ENCODE results near the gene ADAM33.

Gene ADAM33

DNA sequence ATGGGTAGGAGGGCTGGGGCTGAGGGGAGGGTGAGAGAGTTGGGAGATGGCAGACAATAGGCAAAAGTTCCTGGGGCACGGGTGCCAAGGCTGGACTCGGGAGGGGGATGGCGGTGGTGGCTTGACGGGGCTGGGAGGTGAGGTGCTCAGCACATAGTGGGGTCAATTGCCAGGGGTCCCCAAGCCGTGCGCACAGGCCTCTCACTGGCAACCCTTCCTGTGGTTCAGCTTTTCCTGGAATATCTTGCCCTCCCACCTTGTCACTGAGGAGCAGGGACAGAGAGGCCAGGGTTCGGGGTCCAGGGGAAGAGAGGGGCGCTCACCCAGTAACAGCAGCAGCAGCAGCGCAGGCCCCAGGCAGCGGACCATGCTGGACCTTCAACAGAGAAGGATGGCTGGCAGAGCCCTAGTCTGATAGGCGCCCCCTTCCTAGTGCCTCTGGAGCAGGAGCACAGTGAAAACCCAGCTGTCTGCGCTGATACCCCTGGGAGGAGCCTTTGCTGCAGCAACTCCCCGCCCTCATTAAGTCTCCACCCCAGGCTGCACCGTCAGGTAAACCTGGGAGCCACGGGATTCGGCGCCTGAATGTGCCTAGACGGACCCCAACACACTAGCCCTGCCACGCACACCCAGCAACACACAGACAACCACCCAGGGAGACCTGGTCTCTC, 18.6 kb downstream of the ADAM33 start, which contains the start of gene GFRA4:
TSS of gene GFRA4 (minus strand) at position 369 of the 671 bp plus-strand sequence. CDS start at position 369, 0 bp downstream.
- DNase-seq: no peak

DNA sequence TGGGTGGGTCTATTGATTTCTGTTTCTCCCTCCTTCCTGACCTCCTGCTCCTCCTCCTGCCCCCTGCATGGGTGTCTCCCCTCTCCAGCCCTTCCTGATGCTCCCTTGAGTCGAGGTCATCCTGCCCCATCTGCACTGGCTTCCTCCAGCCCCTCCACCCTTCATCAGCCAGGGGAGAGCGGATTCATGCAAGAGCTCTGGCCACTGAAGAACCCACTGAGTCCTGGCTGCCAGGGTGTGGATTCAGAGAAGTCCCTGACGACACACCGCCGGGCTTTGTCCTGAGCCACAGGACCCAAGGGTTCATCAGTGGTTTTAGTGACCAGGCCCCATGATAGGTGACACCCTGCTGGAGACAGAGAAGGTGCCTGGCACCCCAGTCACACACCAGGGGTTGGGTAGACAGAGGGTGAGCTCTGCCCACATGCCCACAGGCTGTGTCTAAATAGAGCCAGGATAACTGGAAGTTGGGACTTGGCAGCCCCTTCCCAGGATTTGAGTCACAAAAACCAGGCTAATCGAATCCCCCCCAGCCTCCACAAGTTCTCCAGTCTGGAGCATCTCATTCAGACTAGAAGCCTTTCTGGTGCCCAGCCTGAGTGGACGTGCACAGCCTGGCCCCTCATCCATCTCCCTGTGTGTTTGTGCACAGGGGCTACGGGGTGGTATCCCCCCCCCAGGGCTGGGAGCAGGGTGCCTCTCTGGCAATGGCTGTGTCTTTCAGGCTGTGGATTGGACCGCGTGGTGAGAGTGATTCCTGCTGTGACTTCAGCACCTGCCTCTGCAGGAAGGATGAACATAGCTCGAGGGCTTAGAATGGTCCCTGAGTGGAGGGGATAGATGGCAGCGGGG, 19.8 kb downstream of the ADAM33 start:
- DNase-seq: no peak

GRCh38 chr20:3661060-3661813, 20.6 kb downstream of the ADAM33 start:
- no peak for DNase-seq

DNA sequence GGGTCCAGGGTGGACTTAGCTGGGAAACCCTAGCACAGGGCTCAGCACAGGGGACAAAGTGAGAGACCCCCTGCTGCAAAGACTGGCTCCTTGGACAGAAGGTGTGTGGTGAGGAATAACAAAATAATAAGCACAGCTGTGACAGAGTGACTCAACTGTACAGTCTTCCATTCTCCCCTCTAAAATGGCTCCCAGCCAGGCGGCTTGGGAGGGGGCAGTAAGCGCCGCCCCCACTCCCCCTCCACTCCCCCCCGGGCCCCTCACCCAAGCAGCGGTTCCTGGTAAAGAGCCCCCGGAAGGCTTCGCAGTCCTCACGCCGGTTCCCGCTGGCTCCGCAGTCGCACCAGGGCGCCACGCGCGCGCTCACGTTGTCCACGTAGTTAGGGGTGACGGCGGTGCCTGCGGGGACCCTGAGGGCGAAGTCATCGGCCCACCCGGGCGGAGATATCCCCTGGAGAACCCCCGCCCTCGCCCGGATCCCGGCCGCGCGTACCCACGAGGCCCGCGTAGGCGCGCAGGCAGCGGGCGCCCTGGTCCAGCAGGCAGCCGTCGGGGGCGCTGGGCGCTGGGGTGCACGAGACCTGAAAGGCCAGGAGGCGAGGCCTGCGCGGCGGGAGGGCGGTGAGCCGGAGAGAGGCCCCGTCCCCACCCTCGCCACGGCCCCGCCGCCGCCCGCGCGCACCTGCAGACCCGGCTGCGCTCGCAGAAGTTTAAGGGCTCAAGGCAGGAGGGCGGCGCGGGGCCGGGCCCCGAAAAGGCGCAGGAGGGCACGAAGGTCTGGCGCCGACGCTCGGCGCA, 21.3 kb downstream of the ADAM33 start:
- DNase-seq: no peak

GRCh38 chr20:3659492-3660261, 22.1 kb downstream of the ADAM33 start:
- DNase-seq: no peak

DNA sequence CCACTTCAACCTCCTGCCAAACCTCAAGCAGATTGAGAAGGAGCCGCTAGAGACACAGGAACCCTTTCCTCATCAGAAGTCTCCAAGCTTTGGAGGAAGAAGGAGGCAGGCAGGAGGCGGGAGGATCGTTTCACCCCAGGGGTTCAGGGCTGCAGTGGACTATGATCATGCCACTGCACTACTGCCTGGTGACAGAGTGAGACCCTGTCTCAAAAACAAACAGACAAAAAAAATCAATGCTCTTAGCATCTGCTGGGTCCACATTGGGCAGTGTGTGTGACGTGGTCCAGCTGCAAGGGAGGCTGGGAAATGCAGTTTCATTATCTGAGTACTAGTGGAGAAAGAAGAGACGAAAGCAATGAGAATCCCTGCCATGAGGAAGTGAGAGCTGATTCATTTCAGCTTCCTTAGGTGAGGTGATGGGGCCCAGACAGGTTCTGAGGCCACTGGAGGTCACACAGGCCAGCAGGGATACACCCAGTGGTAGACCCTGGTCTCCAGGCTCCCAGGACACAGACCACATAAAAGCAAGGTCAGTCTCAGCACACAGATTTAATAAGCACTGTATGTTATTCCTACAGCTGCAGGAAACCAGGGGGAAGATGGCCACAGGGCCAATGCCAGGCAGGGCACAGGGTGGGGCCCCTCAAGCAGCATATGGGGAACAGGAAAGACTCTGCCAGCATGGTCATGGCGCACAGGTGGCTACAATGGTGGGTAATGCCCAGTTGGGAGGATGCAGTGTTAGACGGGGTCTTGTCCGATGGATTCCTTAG, 22.9 kb downstream of the ADAM33 start:
- no peak for DNase-seq

DNA sequence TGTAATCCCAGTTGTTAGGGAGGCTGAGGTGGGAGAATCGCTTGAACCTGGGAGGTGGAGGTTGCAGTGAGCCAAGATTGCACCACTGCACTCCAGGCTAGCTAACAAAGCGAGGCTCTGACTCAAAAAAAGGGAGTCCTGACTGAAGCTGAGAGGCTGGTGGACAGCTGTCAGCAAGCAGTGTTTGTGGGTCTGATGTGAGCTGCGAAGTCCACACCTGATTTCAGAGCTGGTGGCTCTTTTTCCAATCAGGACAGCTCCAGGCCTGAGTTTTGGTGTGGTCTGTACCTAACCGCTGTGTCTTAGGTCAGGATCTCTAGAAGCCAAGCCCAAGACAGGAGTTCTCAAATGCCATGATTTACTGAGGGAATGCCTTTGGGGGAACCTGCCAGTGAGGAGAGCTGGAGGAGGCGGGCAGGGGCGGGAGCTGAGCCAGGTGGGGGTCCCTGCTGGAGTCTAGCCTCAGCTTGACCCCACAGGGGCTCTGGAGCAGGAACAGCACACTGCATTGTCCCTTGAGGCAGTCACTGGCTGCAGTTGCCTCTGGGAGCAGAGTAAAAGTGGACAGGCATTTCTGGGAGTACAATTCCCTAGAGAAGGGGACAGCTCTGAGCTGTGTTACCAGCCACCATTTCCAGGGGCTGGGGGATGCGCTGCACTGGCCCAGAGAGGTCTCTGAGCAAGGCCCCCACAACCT, 23.6 kb downstream of the ADAM33 start:
- no peak for DNase-seq

DNA sequence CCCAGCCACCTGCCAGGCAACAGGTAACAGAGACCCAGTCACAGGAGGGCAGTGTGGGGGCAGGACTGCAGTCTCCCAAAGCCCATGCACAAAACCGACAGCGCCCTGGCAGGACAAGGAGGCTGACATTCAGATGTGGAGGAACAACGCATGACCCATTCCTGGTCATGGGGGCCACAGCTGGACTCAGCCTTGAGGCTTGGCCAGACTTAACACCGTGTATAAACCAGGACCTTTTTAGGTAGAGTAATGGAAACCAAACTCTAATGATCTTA, 26.7 kb downstream of the ADAM33 start:
- no peak for DNase-seq

DNA sequence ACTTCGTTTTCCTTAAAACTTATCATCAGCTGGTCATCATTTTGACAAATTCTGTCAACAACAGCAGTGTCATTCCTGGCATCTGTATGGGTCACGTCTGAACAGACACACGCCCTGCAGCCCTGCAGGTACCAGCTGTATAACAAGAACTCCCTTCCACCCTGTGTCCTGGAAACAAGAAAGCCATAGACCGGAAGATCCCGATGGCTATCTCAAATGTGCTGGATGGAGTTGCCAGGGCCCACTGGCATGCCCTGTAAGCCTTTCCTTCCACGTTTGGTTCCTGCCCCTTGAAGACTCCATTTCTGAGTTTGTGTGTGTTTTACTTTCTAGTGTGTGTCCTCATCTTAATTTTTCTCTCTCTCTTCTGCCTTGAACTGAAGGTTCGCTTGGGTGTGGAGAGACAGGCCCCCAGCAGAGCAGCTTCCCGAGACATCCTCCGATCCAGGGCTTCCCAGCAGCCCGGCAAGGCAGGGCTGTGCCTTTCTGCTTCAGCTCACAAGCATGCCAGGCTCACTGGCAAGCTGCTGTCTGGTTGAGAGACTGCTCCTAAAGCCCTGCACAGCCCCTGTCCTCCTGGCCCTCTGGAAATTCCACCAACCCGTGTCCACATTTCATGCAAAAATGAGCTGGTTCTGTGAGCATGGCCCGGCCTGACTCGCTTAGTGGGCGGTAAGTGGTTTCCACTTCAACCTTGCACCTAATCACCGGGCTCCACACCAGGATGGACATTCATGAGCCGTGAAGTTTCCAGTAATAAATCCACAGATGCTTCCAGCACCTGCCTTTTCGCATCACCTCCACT, 27.3 kb downstream of the ADAM33 start:
- DNase-seq: no peak

DNA sequence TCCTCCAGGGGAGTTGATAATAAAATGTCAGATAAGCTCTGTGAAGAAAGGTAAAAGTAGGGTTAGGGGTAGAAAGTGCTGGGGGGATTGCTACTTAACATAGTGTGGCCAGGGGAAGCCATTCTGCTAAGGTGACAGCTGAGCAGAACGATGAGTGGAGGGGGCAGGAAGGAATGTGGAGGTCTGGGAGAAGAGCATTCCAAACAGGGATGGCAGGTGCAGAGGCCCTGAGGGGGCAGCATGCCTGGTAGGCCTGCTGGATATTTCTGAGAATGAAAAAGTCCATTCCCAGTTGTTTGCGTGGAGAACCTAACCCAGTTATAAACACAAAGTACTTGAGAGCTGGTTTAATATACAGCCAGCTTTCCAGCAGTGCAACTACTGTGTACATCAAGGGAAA, 27.9 kb downstream of the ADAM33 start:
- DNase-seq: no peak

DNA sequence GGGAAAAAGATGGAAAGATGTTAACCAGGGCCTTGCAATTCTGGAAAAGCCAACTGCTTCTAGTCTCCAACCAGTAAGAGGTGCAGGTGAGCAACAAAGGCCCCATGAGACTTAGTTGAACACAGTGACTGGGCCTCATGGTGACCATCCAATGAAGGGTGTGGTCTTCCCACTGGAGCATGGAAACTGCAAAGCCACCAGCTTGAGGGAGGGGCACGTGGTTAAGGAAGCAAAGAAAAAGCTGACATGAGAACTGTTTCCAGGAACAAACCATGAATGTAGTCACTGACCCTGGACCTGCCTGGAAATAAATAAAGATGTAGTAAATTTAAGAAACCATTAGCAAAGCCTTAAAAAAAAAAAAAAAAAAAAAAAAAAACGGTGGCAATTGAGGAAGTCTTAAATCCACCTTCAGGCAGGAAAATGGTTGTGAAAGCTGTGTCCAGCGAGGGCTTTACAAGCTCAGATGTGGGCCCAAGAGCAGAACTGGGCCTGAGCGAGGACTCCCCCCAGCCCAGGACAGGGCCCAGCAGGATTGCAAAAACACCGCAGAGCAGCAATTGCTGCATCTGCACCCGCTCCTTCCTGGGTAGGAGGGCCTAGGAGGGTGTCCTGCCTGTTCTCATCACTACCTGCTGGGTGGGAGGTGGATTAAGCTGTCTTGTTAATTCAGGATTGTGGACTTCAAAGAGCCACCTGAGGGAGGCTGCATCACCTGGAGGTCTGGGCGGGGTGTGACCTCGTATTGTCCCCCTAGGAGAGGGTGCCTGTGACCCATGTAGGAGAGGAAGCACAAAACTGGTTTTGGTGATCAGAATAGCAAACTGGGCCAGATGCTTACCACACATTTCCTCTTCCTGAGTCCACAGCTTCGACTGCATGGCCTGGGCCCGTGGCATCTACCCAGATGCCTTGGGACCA, 28.9 kb downstream of the ADAM33 start:
- no peak for DNase-seq

DNA sequence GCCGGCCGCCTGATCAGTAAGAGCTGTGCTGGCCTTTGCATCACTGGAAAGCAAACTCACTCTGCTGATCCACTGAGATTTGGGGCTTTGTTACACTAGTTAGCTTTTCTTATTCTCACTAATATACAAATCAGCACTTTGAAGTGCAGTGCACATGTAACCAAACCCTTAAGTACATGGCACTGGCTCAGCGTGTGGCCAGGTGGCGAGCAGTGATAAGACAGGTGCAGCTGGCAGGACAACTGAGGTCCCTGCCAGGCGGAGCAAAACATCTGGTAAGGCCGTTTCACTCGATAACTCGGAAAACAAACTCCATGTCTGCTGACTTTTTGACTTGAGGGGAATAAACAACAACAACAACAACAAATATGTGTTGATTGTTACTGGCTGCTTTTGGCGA, 29.6 kb downstream of the ADAM33 start:
- DNase-seq: no peak

- DNase-seq: no peak
Observed at GRCh38 chr20:3651204-3651962, 30.4 kb downstream of the ADAM33 start.

DNA sequence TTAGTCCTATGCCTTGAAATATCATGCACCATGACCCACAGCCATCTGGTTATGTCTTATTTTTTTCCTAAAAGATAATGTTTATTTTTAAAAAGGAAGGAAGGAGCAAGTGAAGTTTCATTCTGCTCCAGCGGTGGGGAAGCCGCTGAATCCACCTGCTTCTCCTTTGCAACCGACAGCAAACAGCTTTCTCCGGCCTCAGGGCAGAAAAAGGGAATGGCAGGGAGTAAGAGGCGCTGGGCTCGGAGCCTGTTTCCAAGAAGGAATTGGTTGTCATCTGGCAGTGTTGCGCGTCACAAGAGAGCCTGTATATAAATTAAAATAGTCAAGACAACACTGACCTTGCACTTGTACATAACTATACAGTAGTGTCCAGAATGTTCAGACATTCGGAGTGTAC, 32.9 kb downstream of the ADAM33 start:
- no peak for DNase-seq

DNA sequence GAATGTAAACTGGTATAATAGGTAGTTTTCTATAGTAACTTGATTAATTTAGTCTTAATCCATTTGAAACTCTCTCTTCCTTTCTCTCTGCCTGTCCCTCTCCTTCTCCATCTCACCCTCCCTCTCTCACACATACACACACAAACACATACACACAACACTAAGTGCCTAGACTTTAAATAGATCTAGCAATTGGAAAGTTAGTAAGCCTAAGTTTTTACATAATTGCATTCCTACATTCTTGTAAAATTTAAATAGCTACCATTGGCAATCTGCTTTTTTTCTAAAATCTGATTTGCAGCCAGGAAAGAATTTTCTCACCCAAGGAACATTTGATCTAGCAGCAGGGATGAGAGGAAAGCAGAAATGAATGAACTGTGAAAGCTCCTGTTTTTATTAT, 34.3 kb downstream of the ADAM33 start:
- no peak for DNase-seq

GRCh38 chr20:3646651-3647050, 35.2 kb downstream of the ADAM33 start:
- DNase-seq: no peak

DNA sequence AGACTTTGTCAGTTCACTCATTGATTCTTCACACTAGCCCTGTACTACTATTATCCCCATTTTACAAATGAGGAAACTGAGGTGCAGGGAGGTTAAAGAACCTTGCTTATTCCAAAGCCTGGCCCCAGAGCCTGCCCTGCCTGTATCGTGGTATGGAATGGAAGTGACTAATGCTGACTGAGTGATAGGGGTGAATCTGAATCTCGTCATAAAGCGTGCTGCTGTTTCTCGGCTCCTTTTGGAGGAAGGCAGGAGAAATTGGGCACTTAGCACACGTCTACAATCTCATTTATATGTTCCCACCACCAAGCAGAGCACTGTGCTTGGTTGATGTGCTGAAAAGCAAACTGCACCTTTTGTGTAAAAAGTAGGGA, 35.8 kb downstream of the ADAM33 start:
- DNase-seq: no peak
